HG03571 (cell line): Measurements from ENCODE around the gene DYNC1H1.

ENCODE experiments used
- ATAC-seq: cut with Tn5 transposase; IDR thresholded peaks from one replicate; pipeline ENCODE4 v1.9.1; 2021; ENCODE audit not compliant: unreplicated experiment

The DYNC1H1 gene

GRCh38 chr14:102085948-102086708 lies 121.8 kb downstream of the DYNC1H1 start:
- ATAC-seq: peak; percentile 41

GRCh38 chr14:102086709-102086971 lies 122.3 kb downstream of the DYNC1H1 start:
- ATAC-seq: no peak

- ATAC-seq: peak; percentile 55
These were observed 122.8 kb downstream of the DYNC1H1 start, which contains the start of gene HSP90AA1 for GRCh38 chr14:102086972-102087761. Gene HSP90AA1, minus strand, starts transcription at chr14:102087044. Its CDS starts 666 bp downstream, at chr14:102086378.

- no peak for ATAC-seq
These were observed 123.3 kb downstream of the DYNC1H1 start for GRCh38 chr14:102087762-102088011.

GRCh38 chr14:102088012-102088792 lies 123.8 kb downstream of the DYNC1H1 start:
- no peak for ATAC-seq

- no peak for ATAC-seq
These were observed 125.4 kb downstream of the DYNC1H1 start for GRCh38 chr14:102089621-102090343.

GRCh38 chr14:102090713-102091112 lies 126.3 kb downstream of the DYNC1H1 start:
- no peak for ATAC-seq

- no peak for ATAC-seq
These were observed 128.4 kb downstream of the DYNC1H1 start for GRCh38 chr14:102092806-102093205.

- ATAC-seq: no peak
These were observed 129.7 kb downstream of the DYNC1H1 start for GRCh38 chr14:102094101-102094500.

GRCh38 chr14:102095231-102095870 lies 131.0 kb downstream of the DYNC1H1 start:
- ATAC-seq: no peak

GRCh38 chr14:102095871-102096568 lies 131.6 kb downstream of the DYNC1H1 start:
- ATAC-seq: no peak

- ATAC-seq: no peak
These were observed 132.3 kb downstream of the DYNC1H1 start for GRCh38 chr14:102096569-102097188.

GRCh38 chr14:102097441-102098135 lies 133.2 kb downstream of the DYNC1H1 start:
- no peak for ATAC-seq

- ATAC-seq: no peak
These were observed 138.8 kb downstream of the DYNC1H1 start for GRCh38 chr14:102103062-102103695.

GRCh38 chr14:102105369-102105768 lies 141.0 kb downstream of the DYNC1H1 start:
- ATAC-seq: no peak
